ENCODE results near the gene TADA2B.
A peak's percentile ranks its signal among the peaks of the same experiment; 100 is the strongest.
"Not testable (repeated sequence)": the region's sequence is repeated elsewhere in the genome, so short reads cannot be mapped to it uniquely, and the experiment has no call there.

TADA2B gene

DNA sequence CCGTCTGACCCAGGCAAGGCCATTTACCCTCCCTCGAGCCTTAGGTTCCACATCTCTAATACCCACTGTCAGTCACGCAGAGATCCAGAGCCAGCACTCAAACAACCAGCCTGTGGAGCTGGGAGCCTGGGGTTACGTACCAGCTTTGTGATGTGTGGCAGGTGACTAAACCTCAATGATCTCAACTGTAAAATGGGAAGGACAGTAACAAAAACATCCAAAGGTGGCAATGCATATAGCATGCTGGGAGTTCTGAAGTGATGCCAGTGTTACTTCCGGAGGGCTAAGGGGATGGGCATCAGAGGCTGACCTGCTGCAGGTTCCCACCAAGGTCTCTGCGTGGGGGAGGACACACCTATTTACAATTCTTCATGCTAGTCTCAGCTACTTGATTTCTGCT, 18.6 kb downstream of the TADA2B start:
- DNase-seq: no peak

DNA sequence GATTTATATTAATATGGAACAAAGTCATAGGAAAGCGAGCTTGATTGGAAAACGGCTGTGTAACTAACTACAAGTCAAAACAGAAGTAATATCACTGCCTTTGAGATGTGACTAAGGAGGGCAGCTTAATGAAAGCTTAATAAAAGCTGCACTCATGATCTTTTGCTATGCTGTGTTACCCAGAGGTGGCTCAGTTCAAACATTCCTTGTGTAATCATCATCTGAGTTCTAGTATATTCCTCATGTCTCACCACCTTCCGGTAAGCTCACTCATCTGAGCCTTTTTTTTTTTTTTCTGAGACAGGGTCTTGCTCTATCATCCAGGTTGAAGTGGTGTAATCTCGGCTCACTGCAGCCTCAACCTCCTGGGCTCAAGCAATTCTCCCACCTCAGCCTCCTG, 19.6 kb downstream of the TADA2B start:
- no peak for DNase-seq

DNA sequence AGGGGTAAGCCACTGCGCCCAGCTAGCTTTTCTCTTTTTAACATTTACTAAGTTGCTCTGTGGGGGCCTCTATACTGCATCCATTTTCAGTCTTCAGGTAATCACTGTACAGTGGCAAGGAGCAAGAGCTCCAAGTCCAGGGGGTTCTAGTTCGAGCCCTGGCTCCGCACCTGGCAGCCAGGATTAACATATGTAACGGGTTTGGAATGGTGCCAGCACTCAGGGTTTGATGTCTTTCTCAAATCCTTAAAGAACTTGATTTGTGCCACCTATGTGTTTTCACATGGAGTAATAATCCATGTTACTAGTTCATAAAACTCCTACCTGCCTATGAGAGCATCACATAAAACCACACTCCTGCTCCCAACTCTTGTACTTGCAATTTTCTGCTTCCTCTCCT, 20.2 kb downstream of the TADA2B start:
- no peak for DNase-seq

DNA sequence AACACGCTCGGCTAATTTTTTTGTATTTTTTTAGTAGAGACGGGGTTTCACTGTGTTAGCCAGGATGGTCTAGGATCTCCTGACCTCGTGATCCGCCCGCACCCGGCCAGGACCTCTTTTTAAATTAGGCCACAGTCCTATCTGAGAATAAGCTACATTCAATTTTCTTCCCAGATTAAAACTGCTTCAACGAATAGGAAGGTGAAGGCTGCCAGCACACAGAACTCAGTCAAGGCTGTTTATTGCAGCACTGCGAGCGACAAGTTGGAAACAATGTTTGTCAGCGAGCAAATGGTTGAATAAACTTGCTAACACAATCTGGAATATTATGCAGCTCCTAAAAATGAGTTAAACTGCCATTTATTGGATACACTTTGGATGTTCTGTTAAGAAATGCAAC, 22.8 kb downstream of the TADA2B start:
- no peak for DNase-seq

DNA sequence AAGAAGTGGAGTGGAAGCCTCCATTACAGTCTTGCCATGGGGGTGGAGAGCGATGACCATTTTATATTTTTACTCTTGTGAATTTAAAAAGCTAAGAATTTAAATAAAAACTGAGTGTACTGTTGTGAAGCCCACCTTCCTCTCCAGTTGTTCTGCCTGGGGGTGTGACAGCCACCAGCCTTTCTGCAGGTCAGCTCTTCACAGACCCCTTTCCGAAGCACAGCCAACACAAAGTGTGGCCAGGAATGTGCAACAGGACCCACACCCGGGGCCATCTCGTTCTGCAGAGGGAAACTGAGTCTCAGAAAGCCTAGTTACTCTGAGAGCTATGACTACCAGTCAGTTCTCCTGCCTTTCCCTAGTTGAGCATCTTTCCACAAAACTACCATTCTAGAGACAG, 23.3 kb downstream of the TADA2B start:
- DNase-seq: no peak

DNA sequence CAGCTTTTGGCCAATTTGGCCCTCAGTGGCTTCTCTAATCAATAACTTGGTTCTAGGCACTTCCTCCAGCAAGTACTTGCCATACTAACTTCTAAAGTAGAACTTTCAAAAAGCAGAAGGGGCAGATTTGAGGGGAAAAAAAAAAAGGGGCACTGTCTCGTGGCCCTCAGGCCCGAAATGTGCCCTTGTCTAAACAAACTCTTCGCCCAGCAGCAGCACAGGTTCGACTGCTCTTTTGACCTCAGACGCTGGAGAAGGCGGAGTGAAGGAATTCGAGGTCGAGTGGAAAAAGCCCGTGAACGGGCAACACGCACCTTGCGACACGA, 23.9 kb downstream of the TADA2B start:
- no peak for DNase-seq

DNA sequence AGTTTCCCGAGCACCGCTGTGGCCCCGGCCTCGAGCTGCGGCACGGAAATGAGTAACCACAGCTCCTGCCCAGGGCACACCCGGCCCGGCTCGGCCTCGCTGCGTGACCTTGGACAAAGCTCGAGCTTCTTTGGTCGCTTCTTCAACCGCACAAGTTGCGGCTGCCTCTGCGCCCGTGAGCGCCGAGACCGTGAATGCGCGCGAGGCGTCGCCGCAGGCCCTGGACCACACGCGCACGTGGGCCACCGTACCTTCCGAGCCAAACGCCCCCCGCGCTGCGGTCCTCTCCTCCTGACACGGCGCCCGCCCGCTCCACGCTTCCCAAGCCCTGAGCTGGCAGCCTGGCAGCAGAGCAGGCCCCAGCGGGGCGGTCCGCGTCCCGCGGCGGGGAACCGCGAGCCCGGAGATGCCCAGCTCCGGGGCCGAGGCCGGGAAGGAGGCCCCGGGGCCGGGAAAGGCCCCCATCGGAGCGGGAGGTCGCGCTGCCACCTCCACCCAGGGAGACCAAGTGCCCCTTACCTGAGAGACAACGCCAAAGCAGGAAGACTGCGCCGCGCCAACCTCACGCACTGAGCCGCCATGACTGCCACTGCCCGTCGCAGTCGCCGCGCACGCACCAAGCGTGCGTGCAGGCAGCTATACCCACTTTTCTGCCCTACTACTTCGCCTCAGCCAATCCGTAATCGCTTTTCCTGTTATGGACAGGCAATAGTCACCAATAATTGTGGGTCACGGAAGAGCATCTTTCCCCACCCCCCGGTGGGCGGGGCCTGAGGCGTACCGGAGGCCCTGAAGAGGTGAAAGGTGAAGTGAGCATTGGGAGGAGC, 24.5 kb downstream of the TADA2B start, which contains the start of gene GRPEL1:
GRPEL1 (minus strand) TSS at position 613 of the 827 bp plus-strand sequence; CDS start at position 581, 32 bp downstream.
- peak; percentile 100 for DNase-seq

DNA sequence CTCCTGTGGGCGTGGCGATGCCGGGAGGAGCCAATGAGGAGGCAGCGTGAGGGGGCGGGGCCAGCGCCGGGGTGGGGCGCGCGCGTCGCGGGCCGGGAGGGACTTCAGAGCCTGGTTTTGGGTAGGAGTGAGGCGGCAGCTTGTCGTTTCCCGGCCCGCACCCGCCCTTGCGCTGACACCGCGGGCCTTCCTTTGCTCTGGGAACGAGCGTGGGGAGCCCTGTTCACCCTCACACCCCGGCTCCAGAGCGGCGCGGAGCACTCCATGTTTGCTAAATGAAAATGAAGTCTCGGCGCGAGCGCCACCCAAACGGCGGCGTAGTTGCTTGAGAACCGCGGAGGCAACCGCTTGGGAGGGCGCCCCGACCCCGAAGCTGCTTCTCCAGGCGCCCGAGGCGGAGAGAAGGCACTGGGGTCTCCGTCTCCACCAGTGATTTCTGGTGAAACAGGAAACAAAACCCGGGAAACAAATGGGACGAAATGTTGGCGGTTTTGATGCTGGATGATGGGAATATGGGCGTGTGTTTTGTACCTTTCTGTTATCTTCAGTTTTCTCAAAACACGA, 25.2 kb downstream of the TADA2B start:
- DNase-seq: no peak

DNA sequence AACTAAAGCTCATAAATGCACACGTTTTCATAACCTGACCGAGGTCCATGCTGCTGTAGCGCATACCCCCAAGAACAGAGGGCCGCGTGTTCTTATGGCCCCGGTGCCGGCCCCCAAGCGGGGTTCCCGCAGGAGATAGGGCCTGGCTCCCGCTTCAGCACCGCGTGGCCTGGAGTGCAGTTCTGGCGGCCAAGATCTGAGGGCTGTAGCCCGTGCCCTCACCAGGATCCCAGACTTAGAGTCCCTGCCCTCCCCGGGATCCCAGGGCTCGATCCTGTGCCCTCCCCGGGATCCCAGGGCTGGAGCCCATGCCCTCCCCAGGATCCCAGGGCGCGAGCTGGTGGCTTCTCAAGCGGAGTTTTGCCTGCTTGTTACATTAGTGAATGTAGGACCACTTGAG, 25.7 kb downstream of the TADA2B start:
- peak; percentile 39 for DNase-seq

DNA sequence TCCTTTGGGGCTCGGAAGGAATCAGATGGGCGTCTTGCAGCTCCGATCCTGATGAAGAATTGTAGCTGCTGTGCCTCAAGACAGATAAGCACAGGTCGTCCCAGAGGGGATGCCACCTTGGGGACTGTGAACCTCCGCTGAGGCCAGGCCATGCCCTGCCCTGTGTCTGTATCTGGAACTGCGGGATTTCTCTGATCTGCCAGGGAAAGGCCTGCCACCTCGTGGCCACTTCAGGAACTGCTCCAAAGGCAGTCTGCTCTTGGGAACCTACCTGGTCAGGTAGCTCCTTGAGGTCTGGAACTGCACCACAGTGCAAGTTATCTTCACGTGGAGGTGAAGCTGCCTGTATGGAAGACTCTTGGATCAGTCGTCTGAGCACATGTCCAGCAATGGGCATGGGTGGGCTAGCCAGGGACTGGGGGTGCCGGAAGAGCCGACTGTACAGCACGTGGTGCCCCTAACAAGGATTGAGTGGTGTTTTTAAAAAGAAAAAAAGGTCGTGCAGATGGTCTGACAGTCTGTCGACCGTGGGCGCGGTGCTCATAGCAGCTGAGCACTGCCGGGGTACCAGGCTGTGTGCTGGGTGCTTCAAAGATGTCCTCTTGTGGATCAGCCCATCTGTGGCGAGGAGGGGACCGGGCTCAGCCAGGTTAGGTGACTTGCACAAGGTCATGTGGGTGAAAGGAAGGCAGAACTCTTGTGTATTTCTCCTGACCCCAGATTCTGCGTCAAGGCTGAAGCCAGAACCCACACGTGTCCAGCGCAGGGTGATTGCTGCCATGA, 27.7 kb downstream of the TADA2B start:
- peak; percentile 85 for DNase-seq

DNA sequence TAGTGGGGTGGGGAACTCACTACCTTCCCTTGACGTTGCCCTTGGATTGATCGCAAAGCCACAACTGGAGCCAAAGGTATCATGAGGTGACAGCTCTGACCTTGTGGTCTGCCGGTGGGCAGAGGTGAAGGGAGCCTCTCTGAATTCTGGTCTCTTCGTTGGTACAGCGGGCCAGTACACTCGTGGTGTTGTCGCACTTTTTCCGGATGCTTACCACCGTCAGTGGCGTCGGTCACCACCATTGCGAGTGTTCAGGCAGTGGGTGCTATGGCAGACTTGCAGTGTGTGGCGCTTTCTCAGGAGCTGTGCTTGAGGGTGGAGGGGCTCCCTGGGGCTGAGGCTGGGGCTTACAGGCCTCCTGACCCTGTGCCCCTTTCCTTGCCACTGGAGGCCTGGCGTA, 29.9 kb downstream of the TADA2B start:
- DNase-seq: no peak

DNA sequence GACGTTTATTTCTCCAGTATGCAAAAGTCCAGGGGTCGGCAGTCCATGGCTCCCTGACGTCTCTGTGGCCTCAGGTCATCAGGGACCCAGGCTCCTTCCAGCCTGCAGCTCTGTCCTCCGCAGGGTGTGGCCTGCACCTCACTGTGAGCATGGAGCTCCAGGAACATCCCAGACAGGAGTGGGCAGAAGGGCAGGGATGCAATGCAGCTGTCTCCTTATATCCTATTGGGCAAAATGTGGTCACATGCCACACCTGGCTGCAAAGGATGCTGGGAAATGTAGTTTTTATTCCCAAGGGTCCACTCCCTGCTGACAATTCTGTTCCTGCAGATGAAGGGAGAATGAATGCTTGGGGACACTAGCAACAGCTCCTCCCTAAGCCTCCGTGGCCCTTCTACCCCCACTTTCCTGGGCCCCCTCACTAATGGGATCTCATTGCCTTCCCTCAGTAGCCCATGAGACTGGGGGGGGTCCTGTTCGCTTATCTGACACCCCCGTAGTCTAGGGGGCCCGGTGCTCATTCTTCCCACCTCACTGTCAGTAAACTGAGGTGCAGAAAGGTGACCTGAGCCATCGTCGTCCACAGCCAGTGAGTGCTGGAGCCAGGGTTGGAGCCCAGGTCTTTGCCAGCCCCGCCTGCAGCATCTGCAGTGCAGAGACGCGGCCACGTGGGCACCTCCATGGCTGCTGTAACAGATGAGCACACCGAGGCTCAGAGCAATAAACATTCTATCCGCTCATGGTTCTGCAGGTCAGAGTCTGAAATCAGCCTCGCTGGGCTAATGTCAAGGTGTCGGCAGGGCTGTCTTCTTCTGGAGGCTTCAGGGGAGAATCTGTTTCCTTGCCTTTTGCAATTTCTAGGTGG, 30.6 kb downstream of the TADA2B start:
- DNase-seq: peak; percentile 67

DNA sequence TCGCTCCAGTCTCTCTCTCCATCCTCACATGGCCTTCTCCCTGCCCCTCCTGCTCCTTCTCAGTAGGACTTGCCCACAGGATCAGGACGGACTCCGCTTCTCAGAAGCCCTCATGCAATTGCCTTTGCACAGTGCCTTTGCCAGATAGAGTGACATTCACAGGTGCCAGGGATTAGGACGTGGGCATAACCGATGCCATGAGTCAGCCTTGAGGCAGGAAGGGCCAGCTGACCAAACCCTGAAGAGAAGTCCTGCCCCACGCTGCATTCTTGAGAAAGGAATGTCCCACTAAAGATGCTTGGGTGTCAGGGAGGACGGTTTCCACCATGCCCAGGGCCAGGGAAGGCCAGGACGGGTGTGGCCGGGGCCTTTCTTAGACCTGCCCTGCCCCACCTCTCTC, 31.3 kb downstream of the TADA2B start:
- DNase-seq: no peak

DNA sequence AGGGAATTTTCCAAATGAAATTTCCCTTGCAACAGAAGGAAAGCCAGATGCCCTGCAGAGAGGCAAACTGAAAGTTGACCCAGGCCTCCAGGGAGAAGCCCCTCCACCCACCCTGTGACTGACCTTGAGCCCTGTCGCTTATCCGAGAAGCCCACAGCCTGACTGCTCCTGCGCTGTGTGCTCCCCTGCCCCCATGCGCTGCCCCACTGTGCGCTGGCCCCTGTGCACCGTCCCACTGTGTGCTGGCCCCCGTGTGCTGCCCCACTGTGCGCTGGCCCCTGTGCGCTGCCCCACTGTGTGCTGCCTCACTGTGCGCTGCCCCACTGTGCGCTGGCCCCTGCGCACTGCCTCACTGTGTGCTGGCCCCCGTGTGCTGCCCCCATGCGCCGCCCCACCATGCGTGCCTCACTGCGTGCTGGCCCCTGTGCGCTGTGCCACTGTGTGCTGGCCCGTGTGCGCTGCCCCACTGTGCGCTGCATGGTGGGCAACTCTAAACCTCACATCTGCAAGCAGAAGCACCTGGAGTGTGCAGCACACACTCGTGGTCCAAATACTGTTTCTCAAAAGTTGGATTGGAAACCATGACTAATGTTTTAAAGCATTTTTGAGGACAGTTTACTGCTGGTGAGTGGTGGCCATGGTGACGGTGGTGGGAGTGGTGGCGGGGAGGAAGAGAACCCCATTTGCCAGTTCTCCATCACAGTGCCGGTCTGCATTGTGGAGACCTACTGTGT, 33.0 kb downstream of the TADA2B start:
- DNase-seq: no peak

DNA sequence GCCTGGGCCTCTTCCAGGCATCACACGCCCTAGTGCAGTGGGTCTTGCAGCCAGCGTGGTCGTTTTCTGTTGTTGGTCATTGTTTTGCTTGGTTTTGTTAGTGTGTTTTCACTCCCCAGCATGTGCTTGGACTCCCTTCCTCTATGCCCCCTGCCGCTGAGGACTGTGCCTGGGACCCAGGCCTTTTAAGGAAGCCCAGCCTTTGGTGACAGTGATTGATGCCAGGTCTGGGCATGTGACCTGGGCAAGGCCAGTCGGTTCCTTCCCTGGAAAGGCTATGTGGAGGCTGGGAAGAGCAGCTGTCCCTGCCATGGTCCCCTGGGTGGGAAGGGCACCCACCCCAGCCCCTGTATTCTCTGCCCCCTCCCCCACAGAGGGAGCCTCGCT, 33.5 kb downstream of the TADA2B start:
- no peak for DNase-seq

DNA sequence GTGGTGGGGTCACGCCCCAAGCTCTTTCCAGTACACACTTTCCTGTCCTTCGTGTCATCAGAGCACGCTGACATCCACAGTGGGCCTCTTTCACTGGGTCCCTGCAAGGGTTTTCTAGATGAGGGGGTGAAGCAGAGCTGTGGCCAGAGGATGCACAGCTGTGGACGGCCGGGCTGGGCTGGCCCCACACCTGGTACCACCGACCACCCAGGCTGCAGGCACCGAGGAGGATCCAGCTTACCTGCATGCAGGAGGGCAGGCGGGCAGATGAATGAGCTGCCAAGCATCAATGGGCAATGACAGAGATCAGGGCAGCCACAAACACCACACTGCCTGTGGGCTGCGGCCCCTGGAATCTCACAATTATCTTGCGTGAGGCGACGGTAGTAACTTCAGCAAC, 34.2 kb downstream of the TADA2B start:
- no peak for DNase-seq

DNA sequence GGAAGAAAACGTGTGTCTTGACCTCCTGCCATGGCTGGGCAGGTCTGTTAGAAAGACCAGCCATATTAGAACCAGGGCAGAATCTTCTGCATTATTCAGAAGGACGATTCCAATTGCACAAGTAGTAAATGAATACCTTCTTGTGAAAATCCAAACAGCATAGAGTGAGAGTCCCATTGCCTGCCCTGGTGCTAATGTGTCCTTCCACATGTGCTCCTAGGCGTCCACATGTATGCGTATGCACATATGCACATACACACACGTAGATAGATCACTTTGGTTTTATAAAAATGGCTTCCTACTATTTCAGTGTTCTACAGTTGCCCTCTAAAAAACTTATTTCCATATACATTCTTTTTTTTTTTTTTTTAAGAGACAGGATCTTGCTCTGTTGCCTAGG, 34.9 kb downstream of the TADA2B start:
- no peak for DNase-seq

DNA sequence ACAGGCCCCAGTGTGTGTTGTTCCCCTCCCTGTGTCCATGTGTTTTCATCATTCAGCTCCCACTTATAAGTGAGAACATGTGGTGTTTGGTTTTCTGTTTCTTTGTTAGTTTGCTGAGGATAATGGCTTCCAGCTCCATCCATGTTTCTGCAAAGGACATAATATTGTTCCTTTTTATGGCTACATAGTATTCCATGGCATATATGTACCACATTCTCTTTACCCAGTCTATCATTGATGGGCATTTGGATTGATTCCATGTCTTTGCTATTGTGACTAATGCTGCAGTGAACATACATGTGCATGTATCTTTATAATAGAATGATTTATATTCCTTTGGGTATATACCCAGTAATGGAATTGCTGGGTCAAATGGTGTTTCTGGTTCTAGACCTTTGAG, 36.3 kb downstream of the TADA2B start:
- DNase-seq: not testable (repeated sequence)

DNA sequence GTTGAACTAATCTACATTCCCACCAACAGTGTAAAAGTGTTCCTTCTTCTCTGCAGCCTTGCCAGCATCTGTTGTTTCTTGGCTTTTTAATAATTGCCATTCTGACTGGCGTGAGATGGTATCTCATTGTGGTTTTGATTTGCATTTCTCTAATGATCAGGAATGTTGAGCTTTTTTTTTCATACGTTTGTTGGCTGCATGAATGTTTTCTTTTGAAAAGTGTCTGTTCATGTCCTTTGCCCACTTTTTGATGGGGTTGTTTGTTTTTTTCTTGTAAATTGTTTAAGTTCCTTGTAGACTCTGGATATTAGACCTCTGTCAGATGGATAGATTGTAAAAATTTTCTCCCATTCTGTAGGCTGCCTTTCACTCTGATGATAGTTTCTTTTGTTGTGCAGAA, 36.7 kb downstream of the TADA2B start:
- DNase-seq: not testable (repeated sequence)

DNA sequence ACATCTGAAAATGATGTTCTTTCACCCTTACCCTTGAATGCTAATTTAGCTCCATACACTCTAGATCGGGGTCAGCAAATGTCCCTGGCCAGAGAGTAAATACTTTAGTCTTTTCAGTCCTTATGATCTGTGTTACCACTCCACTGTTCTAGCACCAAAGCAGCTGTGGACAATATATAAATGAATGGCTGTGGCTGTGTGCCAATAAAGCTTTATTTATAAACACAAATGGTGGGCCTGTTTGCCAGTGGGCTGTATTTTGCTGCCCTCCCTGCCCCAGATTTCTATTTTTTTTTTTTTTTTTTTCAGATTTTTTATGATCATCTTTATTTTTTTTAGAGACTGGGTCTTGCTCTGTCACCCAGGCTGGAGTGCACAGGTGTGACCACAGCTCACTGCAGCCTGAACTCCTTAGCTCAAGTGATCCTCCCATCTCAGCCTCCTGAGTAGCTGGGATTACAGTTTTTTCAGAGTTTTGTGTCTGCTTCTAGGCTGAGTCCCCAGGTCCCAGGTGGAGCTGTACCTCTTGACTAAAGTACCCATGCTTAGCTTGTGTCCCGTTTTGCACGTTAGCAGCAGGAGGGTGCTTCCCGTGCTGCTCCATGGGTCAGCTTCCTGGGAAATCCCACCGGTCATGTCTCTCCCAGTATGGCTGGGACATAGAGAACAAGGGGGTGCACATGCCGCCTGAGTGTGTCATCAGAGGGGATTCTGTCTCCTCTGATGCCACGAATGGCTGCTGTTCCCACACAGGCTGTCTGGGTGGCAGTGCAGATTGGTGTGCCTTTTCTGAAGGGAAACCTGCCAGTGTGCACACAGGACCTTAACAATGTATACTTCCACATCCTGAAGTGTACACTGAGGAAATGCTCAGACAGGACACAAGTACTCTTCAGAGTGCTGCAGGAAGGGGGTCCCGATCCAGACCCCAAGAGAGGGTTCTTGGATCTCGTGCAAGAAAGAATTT, 40.7 kb downstream of the TADA2B start:
- no peak for DNase-seq

DNA sequence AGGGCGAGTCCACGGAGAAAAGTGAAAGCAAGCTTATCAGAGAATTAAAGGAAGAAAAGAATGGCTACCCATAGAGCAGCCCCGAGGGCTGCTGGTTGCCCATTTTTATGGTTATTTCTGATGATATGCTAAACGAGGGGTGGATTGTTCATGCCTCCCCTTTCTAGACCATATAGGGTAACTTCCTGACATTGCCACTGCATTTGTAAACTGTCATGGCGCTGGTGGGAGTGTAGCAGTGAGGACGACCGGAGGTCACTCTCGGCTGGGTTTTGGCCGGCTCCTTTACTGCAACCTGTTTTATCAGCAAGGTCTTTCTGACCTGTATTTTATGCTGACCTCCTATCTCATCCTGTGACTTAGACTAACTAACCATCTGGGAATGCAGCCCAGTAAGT, 41.4 kb downstream of the TADA2B start:
- not testable (repeated sequence) for DNase-seq
